ENCODE measurements around the gene GATM.
A peak's percentile ranks its signal among the peaks of the same experiment; 100 is the strongest.

The GATM gene, protein sequence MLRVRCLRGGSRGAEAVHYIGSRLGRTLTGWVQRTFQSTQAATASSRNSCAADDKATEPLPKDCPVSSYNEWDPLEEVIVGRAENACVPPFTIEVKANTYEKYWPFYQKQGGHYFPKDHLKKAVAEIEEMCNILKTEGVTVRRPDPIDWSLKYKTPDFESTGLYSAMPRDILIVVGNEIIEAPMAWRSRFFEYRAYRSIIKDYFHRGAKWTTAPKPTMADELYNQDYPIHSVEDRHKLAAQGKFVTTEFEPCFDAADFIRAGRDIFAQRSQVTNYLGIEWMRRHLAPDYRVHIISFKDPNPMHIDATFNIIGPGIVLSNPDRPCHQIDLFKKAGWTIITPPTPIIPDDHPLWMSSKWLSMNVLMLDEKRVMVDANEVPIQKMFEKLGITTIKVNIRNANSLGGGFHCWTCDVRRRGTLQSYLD

DNA sequence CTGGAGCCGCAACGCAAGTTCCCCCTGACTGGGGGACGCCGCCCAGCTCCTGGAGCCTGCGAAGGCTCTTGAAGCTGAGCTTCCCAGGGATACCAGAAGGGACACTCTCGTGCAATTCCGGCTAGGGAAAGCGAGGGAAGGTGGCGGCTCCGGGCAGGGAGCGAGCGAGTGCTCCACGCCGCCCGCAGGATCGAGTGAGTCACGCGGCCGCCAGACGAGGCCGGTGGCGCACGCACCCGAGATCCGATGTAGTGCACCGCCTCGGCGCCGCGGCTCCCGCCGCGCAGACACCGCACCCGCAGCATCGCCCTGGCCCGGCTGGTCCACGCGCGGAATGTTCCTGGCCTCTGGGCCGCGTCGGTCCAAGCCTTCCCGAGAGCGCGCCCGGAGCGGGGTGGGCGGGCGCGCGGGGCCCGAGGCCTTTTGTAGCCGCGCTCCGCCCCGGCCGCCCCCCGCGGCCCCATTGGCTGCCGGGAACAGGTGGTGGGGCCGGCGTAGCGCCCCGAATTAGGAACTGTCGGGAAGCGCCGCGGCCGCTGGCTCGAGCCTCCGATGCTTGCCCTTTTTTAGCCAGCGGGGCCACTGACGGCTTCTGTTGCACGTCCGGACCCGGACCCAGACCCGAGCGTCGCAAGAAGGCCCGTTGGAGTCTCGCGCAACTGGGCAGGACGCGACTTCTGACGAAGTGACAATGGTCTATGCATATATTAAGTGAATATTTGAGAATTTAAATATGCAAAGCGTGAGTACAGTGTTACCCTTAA lies at the start of gene GATM:
Gene GATM (minus strand): TSS at position 396 of the 764 bp plus-strand sequence. CDS start 91 bp downstream, at position 305.
- peak; percentile 51 for DNase-seq

DNA sequence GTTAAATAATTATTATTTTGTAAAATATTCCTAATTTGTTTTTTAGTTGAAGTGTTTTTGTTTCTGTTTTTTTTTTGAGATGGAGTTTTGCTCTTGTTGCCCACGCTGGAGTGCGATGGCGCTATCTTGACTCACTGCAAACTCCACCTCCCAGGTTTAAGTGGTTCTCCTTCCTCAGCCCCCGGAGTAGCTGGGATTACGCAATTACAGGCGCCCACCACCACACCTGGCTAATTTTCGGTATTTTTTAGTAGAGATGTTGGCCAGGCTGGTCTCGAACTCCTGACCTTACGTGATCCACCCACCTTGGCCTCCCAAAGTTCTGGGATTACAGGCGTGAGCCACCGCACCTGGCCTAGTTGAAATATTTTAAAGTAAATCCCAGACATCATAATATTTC lies 48.7 kb upstream of the GATM start:
- DNase-seq = no peak

DNA sequence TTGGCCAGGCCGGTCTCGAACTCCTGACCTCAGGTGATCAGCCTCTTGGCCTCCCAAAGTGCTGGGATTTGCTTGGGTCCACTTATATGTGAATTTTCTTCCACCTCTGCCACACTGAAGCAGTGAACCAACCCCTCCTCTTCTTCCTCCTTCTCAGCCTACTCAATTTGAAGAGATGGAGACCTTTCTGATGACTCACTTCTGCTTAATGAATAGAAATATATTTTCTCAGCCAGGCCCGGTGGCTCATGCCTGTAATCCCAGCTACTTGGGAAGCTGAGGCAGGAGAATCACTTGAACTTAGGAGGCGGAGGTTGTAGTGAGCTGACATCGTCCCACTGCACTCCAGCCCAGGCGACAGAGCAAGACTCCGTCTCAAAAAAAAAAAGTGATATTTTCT lies 46.8 kb upstream of the GATM start:
- DNase-seq = no peak

DNA sequence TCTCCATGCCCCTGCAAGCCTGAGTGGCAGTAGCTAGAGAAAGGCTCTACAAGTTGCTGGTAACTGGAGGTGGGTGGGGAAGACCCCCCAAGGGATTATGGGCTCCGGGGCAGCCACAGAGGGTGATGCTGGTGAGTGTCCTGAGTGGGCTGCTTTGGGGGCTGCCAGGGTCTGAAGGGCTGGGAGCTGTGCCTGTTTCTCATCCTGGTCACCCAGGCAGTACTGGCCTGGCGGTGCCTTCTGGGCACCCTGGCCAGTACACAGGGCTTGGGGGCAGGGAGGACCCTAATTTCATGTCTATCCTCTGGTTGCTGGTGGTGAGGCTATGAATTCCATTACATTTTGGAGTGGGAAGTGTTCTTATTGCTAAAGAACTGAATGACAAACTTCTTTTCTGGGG lies 46.1 kb upstream of the GATM start:
- no peak for DNase-seq

DNA sequence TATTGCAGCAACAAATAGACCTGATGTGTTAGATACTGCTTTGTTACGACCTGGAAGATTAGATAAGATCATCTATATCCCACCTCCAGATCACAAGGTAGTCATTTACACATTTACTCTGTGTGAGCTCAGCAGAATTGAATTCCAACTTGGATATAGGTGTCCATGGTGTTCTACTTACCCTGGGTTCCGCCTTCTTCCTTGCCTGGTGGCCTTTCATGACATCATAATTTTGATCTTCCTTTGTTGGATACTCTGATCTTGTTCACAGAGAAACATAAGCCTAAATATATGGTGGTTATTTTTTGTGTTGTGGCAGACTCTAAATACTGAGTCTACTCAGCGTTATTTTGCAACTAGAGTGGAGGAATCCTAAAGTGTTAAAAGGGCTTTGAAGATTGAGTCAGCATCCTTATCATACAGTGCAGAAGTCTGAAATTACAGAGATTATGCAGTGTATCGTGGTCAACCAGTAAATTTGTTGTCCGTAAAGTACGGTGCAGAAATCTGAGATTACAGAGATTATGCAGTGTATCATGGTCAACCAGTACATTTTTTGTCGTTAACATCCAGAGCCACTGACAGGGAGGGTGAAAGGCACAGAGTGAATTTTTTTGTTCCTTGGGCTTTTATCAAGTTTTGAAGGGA lies 39.1 kb upstream of the GATM start:
- no peak for DNase-seq

DNA sequence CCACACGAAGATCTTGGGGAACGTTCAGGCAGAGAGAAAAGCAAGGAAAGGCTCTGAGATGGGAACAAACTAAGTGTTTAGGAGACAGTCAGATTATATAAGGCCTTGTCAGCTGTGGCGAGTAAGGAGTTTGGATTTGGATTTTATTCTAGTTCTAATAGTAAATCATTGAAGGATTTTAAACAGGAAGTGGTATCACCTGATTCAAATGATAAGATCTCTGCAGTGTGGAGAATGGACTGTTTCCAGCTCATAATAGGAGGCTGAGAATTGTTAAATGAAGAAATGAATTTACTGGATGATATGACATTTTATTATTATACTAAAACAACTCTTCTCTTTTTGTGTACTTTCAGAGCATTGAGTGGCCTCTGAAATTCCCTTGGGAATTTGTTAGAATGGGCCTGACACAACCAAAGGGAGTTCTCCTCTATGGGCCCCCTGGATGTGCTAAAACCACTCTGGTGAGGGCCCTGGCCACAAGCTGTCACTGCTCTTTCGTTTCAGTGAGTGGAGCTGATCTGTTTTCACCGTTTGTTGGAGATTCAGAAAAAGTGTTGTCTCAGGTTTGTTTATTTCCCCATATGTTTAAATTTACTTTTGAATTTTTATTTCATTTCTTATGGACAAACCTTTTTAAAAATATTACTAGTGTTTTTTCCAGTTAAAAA lies 36.0 kb upstream of the GATM start:
- no peak for DNase-seq

DNA sequence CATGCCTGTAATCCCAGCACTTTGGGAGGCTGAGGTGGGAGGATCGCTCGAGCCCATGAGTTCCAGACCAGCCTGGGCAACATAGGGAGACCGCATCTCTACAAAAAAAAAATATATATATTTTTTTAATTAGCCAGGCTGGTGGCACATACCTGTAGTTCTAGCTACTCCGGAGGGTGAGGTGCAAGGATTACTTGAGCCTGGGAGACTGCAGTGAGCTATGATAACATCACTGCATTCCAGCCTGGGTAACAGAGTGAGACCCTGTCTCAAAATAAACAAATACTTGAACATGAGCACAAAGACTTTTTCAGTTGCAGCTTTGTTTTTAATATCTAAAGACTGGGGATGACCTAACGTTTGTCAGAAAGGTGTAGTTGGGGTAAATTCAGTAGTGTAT lies 31.3 kb upstream of the GATM start:
- DNase-seq = no peak

DNA sequence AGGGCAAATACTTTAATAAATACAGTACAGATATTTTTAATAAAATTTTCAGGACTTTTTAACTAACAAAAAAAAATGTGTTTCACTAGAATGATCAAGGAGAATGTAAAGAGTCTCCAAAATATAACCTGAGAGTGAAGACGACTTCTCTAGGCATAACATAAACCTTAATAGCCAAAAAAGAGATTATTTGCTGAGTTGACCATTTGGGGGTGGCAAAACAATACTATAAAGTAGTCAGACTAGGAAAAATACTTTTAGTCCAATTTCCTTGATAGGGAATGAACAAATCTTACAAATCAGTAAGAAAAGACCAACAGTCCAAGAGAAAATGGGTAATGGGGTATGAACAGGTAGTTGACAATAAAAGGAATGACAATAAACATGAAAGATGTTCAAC lies 29.4 kb upstream of the GATM start:
- no peak for DNase-seq

DNA sequence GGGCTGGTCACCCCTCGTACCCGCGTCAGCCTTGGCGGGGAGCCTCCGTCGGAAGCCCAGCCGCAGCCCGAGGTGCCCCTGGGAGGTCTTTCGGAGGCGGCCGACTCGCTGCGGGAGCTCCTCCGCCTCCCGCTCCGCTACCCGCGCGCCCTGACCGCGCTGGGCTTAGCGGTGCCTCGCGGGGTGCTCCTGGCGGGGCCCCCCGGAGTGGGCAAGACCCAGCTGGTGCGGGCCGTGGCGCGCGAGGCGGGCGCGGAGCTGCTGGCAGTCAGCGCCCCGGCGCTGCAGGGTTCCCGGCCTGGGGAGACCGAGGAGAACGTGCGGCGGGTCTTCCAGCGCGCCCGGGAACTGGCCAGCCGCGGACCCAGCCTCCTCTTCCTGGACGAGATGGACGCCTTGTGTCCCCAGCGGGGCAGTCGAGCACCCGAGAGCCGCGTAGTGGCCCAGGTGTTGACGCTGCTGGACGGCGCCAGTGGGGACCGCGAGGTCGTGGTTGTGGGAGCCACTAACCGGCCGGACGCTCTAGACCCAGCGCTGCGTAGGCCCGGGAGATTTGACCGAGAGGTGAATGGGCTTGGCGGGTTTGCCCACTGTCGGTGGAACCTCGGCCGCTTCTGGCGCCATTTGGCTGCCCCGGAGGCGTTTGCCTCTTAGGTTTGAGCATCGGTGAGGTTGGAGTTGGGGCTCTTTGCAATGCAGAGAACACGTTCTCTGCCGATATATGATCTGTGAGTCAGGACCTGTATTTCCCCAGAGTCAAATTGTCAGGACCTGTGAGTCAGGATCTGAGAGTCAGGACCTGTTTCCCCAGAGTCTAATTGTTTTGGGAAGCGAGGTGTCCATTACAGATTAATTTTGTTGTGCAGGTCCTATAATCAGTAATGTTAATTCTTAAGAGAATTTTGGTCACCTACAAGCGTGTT lies 24.9 kb upstream of the GATM start:
- peak; percentile 37 for DNase-seq

DNA sequence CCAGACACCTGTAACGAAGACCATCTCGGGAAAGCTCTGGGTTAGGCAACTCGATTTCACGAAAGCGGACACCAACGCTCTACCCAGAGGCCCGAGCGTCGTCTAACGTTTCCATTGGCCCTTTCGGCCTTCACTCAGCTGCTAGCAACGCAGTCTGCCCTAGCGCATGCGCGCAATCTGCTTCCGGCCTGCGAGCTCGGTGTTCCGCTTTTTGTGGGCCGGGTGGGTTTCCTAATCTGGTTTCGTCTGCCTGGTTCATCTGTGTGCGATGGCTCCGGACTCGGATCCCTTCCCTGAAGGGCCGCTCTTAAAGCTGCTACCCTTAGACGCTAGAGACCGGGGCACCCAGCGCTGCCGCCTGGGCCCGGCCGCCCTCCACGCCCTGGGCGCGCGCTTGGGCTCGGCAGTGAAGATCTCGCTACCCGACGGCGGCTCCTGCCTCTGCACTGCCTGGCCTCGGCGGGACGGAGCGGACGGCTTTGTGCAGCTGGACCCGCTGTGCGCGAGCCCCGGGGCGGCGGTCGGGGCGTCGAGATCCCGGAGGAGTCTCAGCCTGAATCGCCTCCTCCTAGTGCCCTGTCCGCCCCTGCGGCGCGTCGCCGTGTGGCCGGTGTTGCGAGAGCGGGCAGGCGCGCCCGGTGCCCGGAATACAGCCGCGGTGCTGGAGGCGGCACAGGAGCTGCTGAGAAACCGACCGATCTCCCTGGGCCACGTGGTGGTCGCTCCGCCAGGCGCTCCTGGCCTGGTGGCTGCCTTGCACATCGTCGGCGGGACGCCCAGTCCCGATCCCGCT lies 24.0 kb upstream of the GATM start:
- DNase-seq = peak; percentile 92

DNA sequence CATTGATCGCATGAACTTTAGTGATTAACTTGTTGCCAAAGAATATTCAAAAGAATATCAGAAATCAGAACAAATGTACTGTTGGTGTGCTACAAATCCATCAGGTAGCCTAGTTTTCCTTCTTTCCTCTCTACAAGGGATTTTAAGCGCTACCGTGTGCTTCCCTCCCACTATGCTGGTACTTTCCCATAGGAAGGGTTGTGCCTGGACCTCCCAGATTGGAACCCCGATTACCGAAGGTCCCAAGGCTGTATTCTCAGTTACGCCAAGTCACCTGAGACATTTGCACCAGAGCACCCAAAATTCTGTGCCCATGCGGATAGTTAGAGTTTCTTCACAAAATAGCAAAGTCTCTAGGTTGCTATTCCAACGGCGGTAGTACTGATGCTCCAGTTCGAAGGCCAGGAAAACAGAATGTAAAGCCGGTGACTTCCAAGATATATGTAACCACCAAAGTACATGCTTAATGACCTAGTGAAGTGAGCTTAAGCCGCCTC lies 23.4 kb upstream of the GATM start:
- no peak for DNase-seq

DNA sequence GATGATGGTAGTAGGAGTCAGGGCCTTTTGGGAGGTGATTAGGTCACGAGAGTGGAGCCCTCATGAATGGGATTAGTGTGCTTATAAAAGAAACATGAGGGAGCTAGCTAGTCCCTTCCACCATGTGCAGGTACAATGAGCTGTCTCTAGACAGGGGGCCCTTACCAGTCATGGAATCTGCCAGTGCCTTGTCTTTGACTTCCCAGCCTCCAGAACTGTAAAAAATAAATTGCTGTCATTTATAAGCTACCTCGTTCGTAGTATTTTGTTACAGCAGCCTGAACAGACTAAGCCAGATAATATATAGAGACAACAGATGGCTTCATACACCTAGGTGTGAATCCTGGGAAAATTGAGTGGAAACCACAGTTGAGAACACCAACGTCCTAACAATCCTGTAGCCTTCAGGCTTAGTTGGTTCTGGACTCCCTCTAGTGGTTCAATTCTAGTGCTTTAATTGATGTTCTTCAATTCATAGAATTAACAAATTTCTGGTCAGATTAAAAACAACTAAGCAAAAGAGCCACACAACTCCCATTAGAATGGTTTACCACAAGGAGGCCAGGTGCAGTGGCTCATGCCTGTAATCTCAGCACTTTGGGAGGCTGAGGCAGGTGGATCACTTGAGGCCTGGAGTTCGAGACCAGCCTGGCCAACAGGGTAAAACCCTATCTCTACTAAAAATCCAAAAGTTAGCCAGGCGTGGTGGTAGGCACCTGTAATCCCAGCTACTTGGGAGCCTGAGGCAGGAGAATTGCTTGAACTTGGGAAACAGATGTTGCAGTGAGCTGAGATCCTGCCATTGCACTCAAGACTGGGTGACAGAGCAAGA lies 21.3 kb upstream of the GATM start:
- no peak for DNase-seq

DNA sequence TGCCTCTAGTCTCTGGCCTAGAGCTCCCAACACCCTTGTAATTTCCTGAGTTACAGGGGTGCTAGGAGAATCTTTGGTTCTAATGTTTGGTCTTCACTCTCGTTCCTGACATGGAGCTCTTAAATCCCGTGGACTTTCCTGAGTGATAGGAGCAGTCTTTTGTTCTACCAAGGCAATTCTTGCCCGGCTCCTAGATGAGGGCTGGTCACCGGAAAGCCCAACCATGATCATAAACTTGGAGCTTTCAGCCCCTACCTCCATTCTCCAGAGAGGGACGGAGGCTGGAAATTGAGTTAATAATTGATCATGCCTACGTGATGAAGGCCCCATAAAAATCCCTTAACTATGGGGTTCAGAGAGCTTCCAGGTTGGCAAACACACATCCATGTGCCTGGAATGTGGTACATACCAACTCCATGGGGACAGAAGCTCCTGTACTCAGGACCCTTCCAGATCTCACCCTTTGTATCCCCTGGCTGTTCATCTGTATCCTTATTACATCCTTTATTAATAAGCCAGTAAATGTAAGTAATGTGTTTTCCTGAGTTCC lies 18.8 kb upstream of the GATM start:
- no peak for DNase-seq

DNA sequence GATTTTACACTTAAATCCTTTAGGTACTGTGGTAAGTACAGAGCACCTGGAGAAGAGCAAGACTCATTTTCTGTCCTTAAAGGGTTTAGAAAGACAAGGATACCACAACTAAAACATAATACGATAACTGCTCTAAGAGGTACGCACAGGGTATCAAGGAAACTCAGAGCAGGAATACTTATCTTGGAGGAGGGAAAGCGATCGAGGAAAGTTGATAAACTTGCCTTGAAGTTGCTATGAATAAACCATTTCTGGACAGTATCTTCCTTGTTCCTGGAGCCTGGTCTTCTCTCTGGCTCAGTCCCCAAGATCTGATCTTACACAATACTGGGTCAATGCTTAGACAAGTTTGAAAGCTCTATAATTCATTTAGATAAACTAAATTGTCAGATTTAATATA lies 17.6 kb upstream of the GATM start:
- DNase-seq = no peak

DNA sequence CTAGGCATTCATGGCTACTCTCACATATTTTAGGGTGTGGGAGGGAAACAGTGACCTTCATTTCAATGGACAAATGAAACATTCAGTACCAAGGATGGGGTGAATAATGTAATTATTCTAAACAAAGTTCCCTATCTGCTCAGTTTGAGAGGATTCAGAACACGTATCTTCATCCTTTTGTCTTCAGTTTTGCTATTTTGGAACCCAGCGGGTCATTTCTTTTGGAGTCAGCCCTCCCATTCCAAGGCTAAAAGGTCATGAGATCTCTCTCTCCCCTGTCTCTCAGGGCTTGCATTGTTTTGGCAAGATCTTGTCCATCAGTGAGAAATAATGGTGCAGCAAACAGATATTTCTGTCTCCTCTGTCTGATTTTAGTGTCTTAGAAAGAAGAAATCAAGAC lies 16.3 kb upstream of the GATM start:
- no peak for DNase-seq

DNA sequence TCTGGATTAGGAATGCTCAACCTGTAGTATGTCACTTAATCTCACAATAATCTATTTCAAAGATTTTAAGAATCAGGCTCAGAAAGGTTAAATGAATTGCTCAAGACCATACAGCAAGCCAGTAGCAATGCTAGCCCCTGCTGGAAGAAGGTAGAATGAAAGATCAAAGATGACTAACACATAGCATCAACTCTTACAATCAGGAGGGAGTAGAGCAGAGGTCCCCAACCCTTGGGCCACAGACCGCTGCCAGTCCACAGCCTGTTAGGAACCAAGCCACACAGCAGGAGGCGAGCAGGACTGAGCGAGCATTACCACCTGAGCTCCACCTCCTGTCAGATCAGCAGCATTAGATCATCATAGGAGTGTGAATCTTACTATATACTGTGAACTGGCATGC lies 15.5 kb upstream of the GATM start:
- DNase-seq = no peak

DNA sequence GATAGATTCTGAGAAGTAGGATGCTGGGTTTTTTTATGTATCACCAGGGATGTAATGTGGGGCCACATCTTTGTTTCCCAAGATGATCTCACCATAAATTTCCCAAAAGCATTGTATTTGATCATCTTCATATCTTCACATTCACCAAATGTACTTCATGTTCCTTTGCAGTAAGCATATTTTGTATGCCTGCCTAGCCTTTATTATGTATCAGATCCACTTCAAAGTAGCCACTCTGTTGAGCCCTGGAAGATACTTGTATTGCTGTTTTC lies 14.2 kb upstream of the GATM start:
- no peak for DNase-seq

DNA sequence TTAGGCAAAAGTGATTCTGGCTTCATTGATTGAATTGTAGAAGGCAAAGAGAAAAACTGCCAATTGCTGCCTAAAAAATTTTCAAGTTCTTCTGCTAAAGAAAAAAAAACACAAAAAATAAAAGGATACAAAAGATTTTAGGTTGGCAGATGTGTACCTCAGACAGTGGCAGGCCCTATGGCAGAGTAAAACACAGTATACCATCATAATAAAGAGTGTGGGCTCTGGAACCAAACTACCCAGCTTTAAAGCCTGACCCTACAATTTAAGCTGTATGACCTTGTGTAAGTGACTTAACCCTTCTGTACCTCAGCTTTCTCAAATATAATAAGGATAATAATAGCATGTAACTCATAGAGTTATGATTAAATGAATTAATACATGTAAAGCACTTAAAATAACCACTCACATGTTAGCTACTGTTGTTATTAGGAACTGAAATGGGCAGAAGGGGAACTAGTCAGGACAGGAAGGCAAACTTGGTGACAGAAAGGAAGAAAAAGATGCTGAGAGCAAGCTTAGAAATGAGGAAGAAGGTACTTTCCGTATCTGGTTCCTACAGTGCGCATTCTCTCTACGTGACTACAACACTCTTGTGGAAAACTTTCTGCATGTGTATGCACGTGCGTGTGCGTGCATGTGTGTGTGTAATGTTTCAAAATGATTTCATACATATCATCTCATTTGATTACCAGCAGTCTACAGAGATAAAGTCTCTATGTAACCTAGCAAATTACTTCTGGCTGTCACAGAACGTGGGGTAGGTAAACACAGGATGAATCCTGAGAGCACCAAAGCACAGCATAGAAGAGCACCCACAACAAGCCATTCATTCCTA lies 13.6 kb upstream of the GATM start:
- DNase-seq = no peak

DNA sequence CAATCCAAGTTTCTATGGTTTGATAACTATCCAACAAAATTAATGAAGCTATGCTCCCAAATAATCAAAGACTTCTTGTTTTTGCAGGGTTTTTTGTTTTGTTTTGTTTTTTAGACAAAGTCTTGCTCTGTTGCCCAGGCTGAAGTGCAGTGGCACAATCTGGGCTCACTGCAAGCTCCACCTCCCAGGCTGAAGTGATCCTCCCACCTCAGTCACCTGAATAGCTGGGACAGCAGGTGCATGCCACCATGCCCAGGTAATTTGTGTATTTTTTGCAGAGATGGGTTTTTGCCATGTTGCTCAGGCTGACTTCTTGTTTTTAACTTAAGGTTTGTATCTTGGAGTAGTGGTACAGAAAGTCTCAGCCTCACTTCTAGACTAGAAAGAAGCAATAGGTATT lies 11.0 kb upstream of the GATM start:
- no peak for DNase-seq
